K562 (cell line): ENCODE measurements around the gene SLC25A14. TPM values are rescaled to one million over a fixed set of nuclear protein-coding genes. Genes with fewer than 3 reads are reported as not detected.

ENCODE experiments used
- ATAC-seq: fragments of 200-7000 bp; cut with Tn5 transposase; 3 replicates; pipeline ENCODE4 v1.9.1; 2020; ENCODE audit warnings: moderate library complexity
- BruUV-seq: library from RNA; stranded (reverse); fragments of 400-500 nt; replicated peaks from 2 replicates; lab custom pipeline; 2021; lab: Mats Ljungman, UMichigan
- CTCF ChIA-PET: fragments of 300-600 bp; formaldehyde crosslinking; extraction: SDS; loops from one replicate; lab custom pipeline; 2021; ENCODE audit warnings: low intra/inter-chr PET ratio; lab: Yijun Ruan, JAX
- POLR2A ChIA-PET: fragments of 300-600, 350-650 bp; sonication (Branson Sonifier 250); formaldehyde crosslinking; extraction: SDS; loops from one replicate; lab custom pipeline; 2021; ENCODE audit warnings: antibody characterized with exemption, inconsistent platforms; lab: Yijun Ruan, JAX
- DNase-seq, 4 experiments: peaks; one replicate each; pipeline versions ENCODE4 v3.0.0 to v3.0.0-alpha.2; 2011 to 2018; ENCODE audit warnings: low spot score in 3 of 4, mixed read lengths in 3 of 4; ENCODE audit errors: extremely low read depth in 1 of 4
- FAIRE-seq: peaks from 2 replicates; lab custom pipeline; 2011; peaks lifted over from hg19 to GRCh38; lab: Jason Lieb, UNC
- H2AFZ ChIP-seq: 2 replicates; pipeline ENCODE4 v1.6.0; 2011; ENCODE audit warnings: low read depth, low read length, control low read depth, inconsistent platforms
- H3K27ac ChIP-seq: fragments of 200-600 bp; 3 replicates; pipeline ENCODE4 v1.8.0; 2011; ENCODE audit warnings: low read depth, mild to moderate bottlenecking, control low read depth, inconsistent platforms, low read length, moderate library complexity, mixed read lengths; ENCODE audit errors: extremely low read depth
- H3K27me3 ChIP-seq, 2 experiments: fragments of 300-600 bp in 1 of 2; 2 replicates in 1 of 2; 3 replicates in 1 of 2; pipeline versions ENCODE4 v1.6.0 to v1.8.0; 2011; ENCODE audit warnings: inconsistent platforms in 2 of 2, low read length in 2 of 2, mild to moderate bottlenecking in 1 of 2, mixed read lengths in 1 of 2, moderate library complexity in 1 of 2; ENCODE audit not compliant: control insufficient read depth in 2 of 2, insufficient read depth in 2 of 2
- H3K36me3 ChIP-seq: fragments of 300-600 bp; 3 replicates; pipeline ENCODE4 v1.8.0; 2011; ENCODE audit warnings: mild to moderate bottlenecking, low read length, inconsistent platforms; ENCODE audit not compliant: control insufficient read depth, insufficient read depth
- H3K4me1 ChIP-seq, 2 experiments: fragments of 200-600 bp in 1 of 2; replicated peaks in 1 of 2; 2 replicates in 1 of 2; 3 replicates in 1 of 2; pipeline versions ENCODE4 v1.5.1 to v1.8.0; 2011; ENCODE audit warnings: inconsistent platforms in 2 of 2, low read length in 2 of 2, mild to moderate bottlenecking in 1 of 2, mixed read lengths in 1 of 2, moderate library complexity in 1 of 2; ENCODE audit not compliant: control insufficient read depth in 2 of 2, insufficient read depth in 2 of 2
- H3K4me2 ChIP-seq: 2 replicates; pipeline ENCODE4 v1.6.1; 2011; ENCODE audit warnings: low read length, control low read depth, inconsistent platforms, mixed read lengths; ENCODE audit not compliant: insufficient read depth
- H3K4me3 ChIP-seq: fragments of 200-600 bp; sonication (generic), shearing (Covaris generic); 2 replicates; pipeline ENCODE4 v1.5.1; 2016; ENCODE audit warnings: control low read depth, inconsistent platforms
- H3K79me2 ChIP-seq: fragments of 200-600 bp; 3 replicates; pipeline ENCODE4 v1.8.0; 2011; ENCODE audit warnings: low read length, inconsistent platforms; ENCODE audit not compliant: control insufficient read depth, insufficient read depth
- H3K9ac ChIP-seq, 2 experiments: 2 replicates each; pipeline versions ENCODE4 v1.6.0 to v1.6.1; 2011; ENCODE audit warnings: low read depth in 2 of 2, low read length in 2 of 2, control low read depth in 1 of 2, inconsistent platforms in 1 of 2, mild to moderate bottlenecking in 1 of 2, mixed read lengths in 1 of 2; ENCODE audit not compliant: insufficient read depth in 1 of 2
- H3K9me1 ChIP-seq: one replicate; pipeline ENCODE4 v1.6.0; 2011; ENCODE audit warnings: inconsistent platforms, mild to moderate bottlenecking, low read length, moderate library complexity; ENCODE audit not compliant: control insufficient read depth, insufficient read depth
- H3K9me3 ChIP-seq: replicated peaks from 2 replicates; pipeline ENCODE4 v1.5.1; 2011; ENCODE audit warnings: low read depth, low read length, inconsistent platforms; ENCODE audit not compliant: control insufficient read depth, insufficient read depth
- H4K20me1 ChIP-seq: replicated peaks from 2 replicates; pipeline ENCODE4 v1.6.1; 2011; ENCODE audit warnings: low read length, inconsistent platforms, mixed read lengths; ENCODE audit not compliant: control insufficient read depth, insufficient read depth
- BRD4 ChIP-seq: fragments of 200-600 bp; sonication (generic); IDR thresholded peaks from 2 replicates; pipeline ENCODE4 v1.6.1; 2017; ENCODE audit warnings: inconsistent platforms
- CHD4 ChIP-seq: fragments of 200-600 bp; sonication (generic); IDR thresholded peaks from 3 replicates; pipeline ENCODE4 v1.6.1; 2012; ENCODE audit warnings: low read depth, mild to moderate bottlenecking, mixed read lengths, low read length, inconsistent platforms; ENCODE audit not compliant: insufficient read depth, insufficient replicate concordance, poor library complexity, severe bottlenecking
- ELF1 ChIP-seq: fragments of 200-800 bp; sonication (Bioruptor generic); IDR thresholded peaks from 2 replicates; pipeline ENCODE4 v1.6.1; 2016; ENCODE audit warnings: missing genetic modification characterization, missing compliant biosample characterization
- EP300 ChIP-seq: IDR thresholded peaks from 2 replicates; pipeline ENCODE4 v1.6.1; 2012; ENCODE audit warnings: low read length, improper control_type of control experiment
- MEF2A ChIP-seq: IDR thresholded peaks from 2 replicates; pipeline ENCODE4 v1.6.1; 2011; ENCODE audit warnings: low read depth, mild to moderate bottlenecking, low read length, moderate library complexity; ENCODE audit not compliant: control insufficient read depth
- RBM34 ChIP-seq: fragments of 200-400 bp; formaldehyde crosslinking; IDR thresholded peaks from 2 replicates; pipeline ENCODE4 v1.6.1; 2018; ENCODE audit warnings: low read length, borderline replicate concordance; ENCODE audit not compliant: insufficient read depth
- SIN3B ChIP-seq: fragments of 450-650 bp; IDR thresholded peaks from 2 replicates; pipeline ENCODE4 v1.6.1; 2017; ENCODE audit warnings: low read depth, mild to moderate bottlenecking, moderate library complexity
- SPI1 ChIP-seq: IDR thresholded peaks from 2 replicates; pipeline ENCODE4 v1.6.1; 2011; ENCODE audit warnings: low read depth, low read length, control low read depth, borderline replicate concordance
- WGBS: fragments of 100-300 bp; shearing (Covaris generic); methylation state at CpG from one replicate; pipeline ENCODE4 v1.1.6; 2016; ENCODE audit warnings: low coverage, mixed read lengths; ENCODE audit not compliant: insufficient coverage; ENCODE audit errors: missing lambda C conversion rate; 5-methylcytosine and 5-hydroxymethylcytosine counted together
- in situ Hi-C: fragments of 300-500 bp; cut with MboI; formaldehyde crosslinking; loops from 4 replicates; pipeline ENCODE4 v1.15.0; 2018; ENCODE audit warnings: inconsistent platforms, mixed read lengths
- intact Hi-C: fragments of 100-400 bp; cut with micrococcal nuclease; formaldehyde crosslinking; loops from 2 replicates; pipeline ENCODE4 v1.14.2; 2022
- polyA plus RNA-seq, 8 experiments: library from polyadenylated mRNA; depleted of rRNA in 4 of 8; stranded (reverse) in 5 of 8; unstranded in 3 of 8; fragments of >200 nt; fragmentation: Nextera tagmentation in 2 of 8; fragmentation: Illumina TruSeq in 1 of 8; extraction: Ambion mirVana in 2 of 8; extraction: Trizol in 1 of 8; gene quantifications; 2 replicates each; pipeline versions ENCODE4 v1.2.1 to v1.2.3, GENCODE V29; 2011 to 2014; ENCODE audit warnings: inconsistent platforms in 1 of 8, missing spikeins in 1 of 8
- total RNA-seq, 7 experiments: library from RNA; depleted of rRNA in 6 of 7; stranded (reverse); fragments of >200 nt in 6 of 7; fragmentation: Illumina TruSeq in 2 of 7; extraction: Trizol in 2 of 7; gene quantifications; 2 replicates each; pipeline versions ENCODE4 v1.2.1 to v1.2.3, GENCODE V29; 2011 to 2021; ENCODE audit warnings: low replicate concordance in 1 of 7

SLC25A14 gene
- total and polyA plus RNA-seq, 9 of the 15 experiments (the other 6 are each of a cell fraction or from before 2014, with no cell fraction given) = 9.5 to 33.3 (median 15.8) TPM

DNA sequence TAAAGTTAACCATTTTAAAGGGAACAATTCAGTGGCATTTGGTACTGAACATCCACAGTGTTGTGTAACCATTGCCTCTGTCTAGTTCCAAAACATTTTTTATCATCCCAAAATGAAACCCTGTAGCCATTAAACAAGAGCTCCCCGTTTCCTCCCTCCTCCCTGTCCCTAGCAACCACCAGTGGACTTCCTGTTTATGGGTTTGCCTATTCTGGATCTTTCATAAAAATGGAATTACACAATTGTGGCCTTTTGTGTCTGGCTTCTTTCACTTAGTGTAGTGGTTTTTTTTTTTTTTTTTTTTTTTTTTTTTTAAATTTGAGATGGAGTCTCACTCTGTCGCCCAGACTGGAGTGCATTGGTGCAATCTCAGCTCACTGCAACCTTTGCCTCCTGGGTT is 73.7 kb downstream of the SLC25A14 start:
- 63% methylated on average over 1 of the region's 2 CpGs for WGBS
- ChIA-PET CTCF (no interaction called here), POLR2A (interaction anchor here (2.0 kb wide), 1 partner anchor 11 kb away, joined by 5 read pairs; the partner anchor contains the start of gene RBMX2)
- no peaks in the 10 kb centered on the region for H3K79me2 ChIP-seq
- H3K9ac ChIP-seq = no peak overlapping the region
- H3K9me3 ChIP-seq = no peaks in the 10 kb centered on the region
- no TSS peak for BruUV-seq
- DNase-seq (no peak), ATAC-seq (no peak), FAIRE-seq (no peak)
- no peak overlapping the region for H2AFZ ChIP-seq
- H3K4me1 ChIP-seq = peaks cover 4 to 26% of the 10 kb centered on the region in 2 experiments; a peak in 3 of 5 replicates
- peaks cover 52% of the 10 kb centered on the region for H3K36me3 ChIP-seq
- intact Hi-C loops (no loop called here), in situ Hi-C loops (no loop called here)
- no peak overlapping the region for H3K27ac ChIP-seq
- TF ChIP-seq ELF1 (0 out of 2 replicates have a peak, but pooled peaks have one; percentile 23), SIN3B (no peak), EP300 (no peak), MEF2A (no peak), CHD4 (no peak), SPI1 (peak; percentile 17; the same call in 1 of the 2 replicates), RBM34 (no peak), BRD4 (no peak)
- no peak overlapping the region for H3K4me3 ChIP-seq
- no peaks in the 10 kb centered on the region for H3K9me1 ChIP-seq
- no peaks in the 10 kb centered on the region for H4K20me1 ChIP-seq
- H3K27me3 ChIP-seq = no peaks in the 10 kb centered on the region
- no peak overlapping the region for H3K4me2 ChIP-seq
